Neural cell (in vitro differentiated cells): Measurements from ENCODE around the gene DNAJC19. TPM values are rescaled to one million over a fixed set of nuclear protein-coding genes. Genes with fewer than 3 reads are reported as not detected.

Experiments
- H2AFZ ChIP-seq: fragments of 200-600, 300-800 bp; sonication (generic), shearing (Covaris generic); 2 replicates; pipeline ENCODE4 v1.6.0; 2014; ENCODE audit warnings: low read depth, mild to moderate bottlenecking, antibody characterized with exemption, low read length, moderate library complexity
- H3F3A ChIP-seq: fragments of 200-600 bp; shearing (Covaris generic); 2 replicates; pipeline ENCODE4 v1.6.1; 2016; ENCODE audit warnings: mild to moderate bottlenecking, moderate library complexity, mixed read lengths, antibody characterized with exemption, low read length; ENCODE audit not compliant: insufficient read depth, poor library complexity, severe bottlenecking
- H3K27ac ChIP-seq: fragments of 200-600, 300-800 bp; sonication (generic), shearing (Covaris generic); 2 replicates; pipeline ENCODE4 v1.5.1; 2014; ENCODE audit warnings: mild to moderate bottlenecking, low read length, moderate library complexity
- H3K27me3 ChIP-seq: fragments of 300-800, 200-600 bp; sonication (generic), shearing (Covaris generic); 2 replicates; pipeline ENCODE4 v1.6.0; 2014; ENCODE audit warnings: mild to moderate bottlenecking, low read depth, low read length, moderate library complexity; ENCODE audit not compliant: insufficient read depth
- H3K36me3 ChIP-seq: fragments of 300-800, 200-600 bp; sonication (generic), shearing (Covaris generic); 2 replicates; pipeline ENCODE4 v1.5.1; 2014; ENCODE audit warnings: mild to moderate bottlenecking, antibody characterized with exemption, low read length, moderate library complexity; ENCODE audit not compliant: insufficient read depth
- H3K4me2 ChIP-seq: fragments of 300-800, 200-600 bp; sonication (generic), shearing (Covaris generic); 2 replicates; pipeline ENCODE4 v1.6.0; 2014; ENCODE audit warnings: mild to moderate bottlenecking, low read length
- H3K4me3 ChIP-seq: fragments of 300-800, 200-600 bp; sonication (generic), shearing (Covaris generic); 2 replicates; pipeline ENCODE4 v1.5.1; 2014; ENCODE audit warnings: mild to moderate bottlenecking, low read length, moderate library complexity
- H3K79me2 ChIP-seq: fragments of 200-600 bp; shearing (Covaris generic); replicated peaks from 2 replicates; pipeline ENCODE4 v1.6.0; 2014; ENCODE audit warnings: mild to moderate bottlenecking, low read length, moderate library complexity; ENCODE audit not compliant: insufficient read depth
- H3K9ac ChIP-seq: fragments of 300-800, 200-600 bp; sonication (generic), shearing (Covaris generic); 2 replicates; pipeline ENCODE4 v1.6.1; 2016; ENCODE audit warnings: mild to moderate bottlenecking, low read length, mixed read lengths
- H3K9me2 ChIP-seq: fragments of 200-600 bp; shearing (Covaris generic); 2 replicates; pipeline ENCODE4 v1.6.1; 2016; ENCODE audit warnings: mild to moderate bottlenecking, low read length, mixed read lengths; ENCODE audit not compliant: insufficient read depth
- H3K9me3 ChIP-seq: fragments of 200-600, 300-800 bp; sonication (generic), shearing (Covaris generic); 2 replicates; pipeline ENCODE4 v1.6.1; 2016; ENCODE audit warnings: mild to moderate bottlenecking, mixed run types, low read length, moderate library complexity, mixed read lengths
- H4K20me1 ChIP-seq: fragments of 200-600 bp; shearing (Covaris generic); 2 replicates; pipeline ENCODE4 v1.6.1; 2016; ENCODE audit warnings: mild to moderate bottlenecking, mixed run types; ENCODE audit not compliant: insufficient read depth
- EP300 ChIP-seq: fragments of 450-650 bp; conservative IDR thresholded peaks from 2 replicates; pipeline ENCODE4 v1.6.1; 2014; ENCODE audit warnings: antibody characterized with exemption, mild to moderate bottlenecking, moderate library complexity; ENCODE audit not compliant: poor library complexity, severe bottlenecking
- EZH2 ChIP-seq: fragments of 200-600, 300-800 bp; shearing (Covaris generic), sonication (generic); IDR thresholded peaks from 2 replicates; pipeline ENCODE4 v1.6.1; 2014; ENCODE audit warnings: antibody characterized with exemption, low read length, borderline replicate concordance, mild to moderate bottlenecking; ENCODE audit not compliant: insufficient read depth, poor library complexity, severe bottlenecking
- MXI1 ChIP-seq: fragments of 450-650 bp; conservative IDR thresholded peaks from 2 replicates; pipeline ENCODE4 v1.6.1; 2014; ENCODE audit warnings: antibody characterized with exemption, mild to moderate bottlenecking; ENCODE audit not compliant: poor library complexity, severe bottlenecking
- POLR2AphosphoS5 ChIP-seq: IDR thresholded peaks from 2 replicates; pipeline ENCODE4 v1.6.1; 2012
- RAD21 ChIP-seq: fragments of 450-650 bp; conservative IDR thresholded peaks from 2 replicates; pipeline ENCODE4 v1.6.1; 2014; ENCODE audit warnings: antibody characterized with exemption, mild to moderate bottlenecking, moderate library complexity
- SMC3 ChIP-seq: fragments of 450-650 bp; conservative IDR thresholded peaks from 2 replicates; pipeline ENCODE4 v1.6.1; 2014; ENCODE audit warnings: antibody characterized with exemption, mild to moderate bottlenecking, moderate library complexity; ENCODE audit not compliant: poor library complexity
- TAF1 ChIP-seq: IDR thresholded peaks from 2 replicates; pipeline ENCODE4 v1.6.1; 2012; ENCODE audit warnings: low read depth
- polyA minus RNA-seq: library from RNA; depleted of rRNA, polyadenylated mRNA; stranded (reverse); fragments of >200 nt; gene quantifications from 2 replicates; pipeline ENCODE4 v1.2.3, GENCODE V29; 2014
- polyA plus RNA-seq: library from polyadenylated mRNA; depleted of rRNA; stranded (reverse); fragments of >200 nt; gene quantifications from 2 replicates; pipeline ENCODE4 v1.2.3, GENCODE V29; 2014
- TF ChIP-seq, protein P1 (sequence below): fragments of 450-650 bp; IDR thresholded peaks from 2 replicates; pipeline ENCODE4 v1.5.1; 2014; ENCODE audit warnings: antibody characterized with exemption, mild to moderate bottlenecking, moderate library complexity; ENCODE audit not compliant: poor library complexity, severe bottlenecking
- TF ChIP-seq, protein P2 (sequence below): IDR thresholded peaks from 2 replicates; pipeline ENCODE4 v1.6.1; 2012; ENCODE audit warnings: borderline replicate concordance

Gene DNAJC19
- polyA plus RNA-seq (76.0 and 80.3 TPM in 2 replicates), polyA minus RNA-seq (31.7 and 36.6 TPM in 2 replicates)

DNA sequence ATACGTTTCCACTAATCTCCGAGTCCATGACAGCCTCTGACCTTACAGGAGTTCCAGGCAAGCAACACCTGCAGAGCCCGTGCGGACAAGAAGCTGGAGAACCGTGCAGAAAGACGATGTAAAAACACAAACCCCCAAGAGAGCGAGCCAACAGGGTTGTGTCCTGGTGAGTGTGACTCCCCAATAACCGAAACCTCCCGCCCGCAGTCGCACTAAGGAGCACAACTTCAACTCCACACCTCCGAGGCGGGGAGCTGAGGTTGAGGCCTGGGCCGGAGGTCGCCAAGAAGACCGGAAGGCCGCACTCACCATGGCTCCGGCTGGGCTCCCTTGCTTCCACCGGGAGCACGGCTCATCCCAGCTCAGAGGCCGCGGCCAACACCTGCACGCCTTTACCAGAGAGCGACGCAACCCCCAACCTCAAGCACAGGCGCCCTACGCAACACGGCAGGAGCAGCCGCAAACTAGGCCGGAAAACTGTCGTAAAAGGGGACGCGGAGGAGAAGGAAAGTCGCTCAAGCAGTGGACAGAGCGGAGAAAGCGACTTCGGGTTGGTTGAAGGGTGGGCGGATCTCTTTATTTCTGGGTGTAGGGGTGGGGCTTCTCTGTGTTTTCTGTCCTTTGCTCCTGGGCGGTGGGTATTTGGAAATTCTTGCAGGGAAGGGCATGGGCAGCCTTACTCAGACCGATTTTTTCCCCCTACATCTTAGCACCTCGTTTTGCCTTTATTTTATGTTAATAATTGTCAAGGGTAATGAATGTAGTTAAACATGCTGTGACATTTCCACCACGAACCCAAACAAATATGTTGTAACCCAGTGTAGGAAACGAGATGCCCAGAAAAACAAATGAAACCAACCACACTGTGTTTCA, at the start of gene DNAJC19:
Gene DNAJC19, minus strand, starts transcription at position 446 of the 873 bp plus-strand sequence. Its CDS starts 134 bp downstream, at position 312.
- H3F3A ChIP-seq: no peaks in the 10 kb centered on the region
- H3K9ac ChIP-seq: peak within 1 kb of the TSS; percentile 76
- peaks cover 8% of the 10 kb centered on the region for H3K79me2 ChIP-seq
- no peaks in the 10 kb centered on the region for H3K27me3 ChIP-seq
- no peaks in the 10 kb centered on the region for H3K9me2 ChIP-seq
- peak within 1 kb of the TSS; percentile 66 for H3K27ac ChIP-seq
- peak within 1 kb of the TSS; percentile 91 for H3K4me3 ChIP-seq
- H2AFZ ChIP-seq: peak within 1 kb of the TSS; percentile 87
- TF ChIP-seq, protein P1, sequence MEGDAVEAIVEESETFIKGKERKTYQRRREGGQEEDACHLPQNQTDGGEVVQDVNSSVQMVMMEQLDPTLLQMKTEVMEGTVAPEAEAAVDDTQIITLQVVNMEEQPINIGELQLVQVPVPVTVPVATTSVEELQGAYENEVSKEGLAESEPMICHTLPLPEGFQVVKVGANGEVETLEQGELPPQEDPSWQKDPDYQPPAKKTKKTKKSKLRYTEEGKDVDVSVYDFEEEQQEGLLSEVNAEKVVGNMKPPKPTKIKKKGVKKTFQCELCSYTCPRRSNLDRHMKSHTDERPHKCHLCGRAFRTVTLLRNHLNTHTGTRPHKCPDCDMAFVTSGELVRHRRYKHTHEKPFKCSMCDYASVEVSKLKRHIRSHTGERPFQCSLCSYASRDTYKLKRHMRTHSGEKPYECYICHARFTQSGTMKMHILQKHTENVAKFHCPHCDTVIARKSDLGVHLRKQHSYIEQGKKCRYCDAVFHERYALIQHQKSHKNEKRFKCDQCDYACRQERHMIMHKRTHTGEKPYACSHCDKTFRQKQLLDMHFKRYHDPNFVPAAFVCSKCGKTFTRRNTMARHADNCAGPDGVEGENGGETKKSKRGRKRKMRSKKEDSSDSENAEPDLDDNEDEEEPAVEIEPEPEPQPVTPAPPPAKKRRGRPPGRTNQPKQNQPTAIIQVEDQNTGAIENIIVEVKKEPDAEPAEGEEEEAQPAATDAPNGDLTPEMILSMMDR: peak; percentile 36
- TF ChIP-seq POLR2AphosphoS5 (peak; percentile 84), SMC3 (peak; percentile 66), MXI1 (peak; percentile 91), RAD21 (peak; percentile 64), TAF1 (peak; percentile 86), EZH2 (no peak), EP300 (peak; percentile 21)
- TF ChIP-seq, protein P2, sequence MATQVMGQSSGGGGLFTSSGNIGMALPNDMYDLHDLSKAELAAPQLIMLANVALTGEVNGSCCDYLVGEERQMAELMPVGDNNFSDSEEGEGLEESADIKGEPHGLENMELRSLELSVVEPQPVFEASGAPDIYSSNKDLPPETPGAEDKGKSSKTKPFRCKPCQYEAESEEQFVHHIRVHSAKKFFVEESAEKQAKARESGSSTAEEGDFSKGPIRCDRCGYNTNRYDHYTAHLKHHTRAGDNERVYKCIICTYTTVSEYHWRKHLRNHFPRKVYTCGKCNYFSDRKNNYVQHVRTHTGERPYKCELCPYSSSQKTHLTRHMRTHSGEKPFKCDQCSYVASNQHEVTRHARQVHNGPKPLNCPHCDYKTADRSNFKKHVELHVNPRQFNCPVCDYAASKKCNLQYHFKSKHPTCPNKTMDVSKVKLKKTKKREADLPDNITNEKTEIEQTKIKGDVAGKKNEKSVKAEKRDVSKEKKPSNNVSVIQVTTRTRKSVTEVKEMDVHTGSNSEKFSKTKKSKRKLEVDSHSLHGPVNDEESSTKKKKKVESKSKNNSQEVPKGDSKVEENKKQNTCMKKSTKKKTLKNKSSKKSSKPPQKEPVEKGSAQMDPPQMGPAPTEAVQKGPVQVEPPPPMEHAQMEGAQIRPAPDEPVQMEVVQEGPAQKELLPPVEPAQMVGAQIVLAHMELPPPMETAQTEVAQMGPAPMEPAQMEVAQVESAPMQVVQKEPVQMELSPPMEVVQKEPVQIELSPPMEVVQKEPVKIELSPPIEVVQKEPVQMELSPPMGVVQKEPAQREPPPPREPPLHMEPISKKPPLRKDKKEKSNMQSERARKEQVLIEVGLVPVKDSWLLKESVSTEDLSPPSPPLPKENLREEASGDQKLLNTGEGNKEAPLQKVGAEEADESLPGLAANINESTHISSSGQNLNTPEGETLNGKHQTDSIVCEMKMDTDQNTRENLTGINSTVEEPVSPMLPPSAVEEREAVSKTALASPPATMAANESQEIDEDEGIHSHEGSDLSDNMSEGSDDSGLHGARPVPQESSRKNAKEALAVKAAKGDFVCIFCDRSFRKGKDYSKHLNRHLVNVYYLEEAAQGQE: peak; percentile 79
- peaks cover 6% of the 10 kb centered on the region for H3K36me3 ChIP-seq
- H4K20me1 ChIP-seq: no peaks in the 10 kb centered on the region
- no peaks in the 10 kb centered on the region for H3K9me3 ChIP-seq
- H3K4me2 ChIP-seq: peak within 1 kb of the TSS; percentile 93

DNA sequence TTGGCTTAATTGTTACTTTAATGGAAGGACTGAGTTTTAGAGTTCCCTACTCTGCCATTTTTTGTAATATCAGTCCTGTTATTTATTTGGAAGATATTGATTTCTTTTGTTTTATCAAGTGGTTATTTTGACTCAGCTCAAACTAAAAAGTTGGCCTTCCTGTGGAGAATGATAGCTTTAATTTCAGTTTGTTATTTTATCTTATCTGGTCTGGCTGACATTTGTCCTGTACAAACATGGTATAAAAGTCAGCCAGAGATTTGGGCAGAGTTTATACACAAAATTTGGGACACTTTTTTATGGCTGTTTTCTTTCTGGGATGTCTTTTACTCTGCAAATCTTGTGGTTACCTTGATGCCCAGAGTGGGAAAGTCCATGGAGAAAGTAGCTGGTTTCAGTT, 41.4 kb upstream of the DNAJC19 start:
- no peak overlapping the region for H3K27ac ChIP-seq
- H3K4me2 ChIP-seq: no peak overlapping the region
- no peak for TF ChIP-seq POLR2AphosphoS5
- no peak for TF ChIP-seq TAF1
- TF ChIP-seq, protein P2: no peak
- TF ChIP-seq MXI1: no peak
- TF ChIP-seq SMC3: no peak
- TF ChIP-seq EP300: no peak
- TF ChIP-seq RAD21: no peak
- no peak for TF ChIP-seq EZH2
- TF ChIP-seq, protein P1: no peak
- H2AFZ ChIP-seq: no peak overlapping the region
- no peaks in the 10 kb centered on the region for H3K79me2 ChIP-seq
- no peak overlapping the region for H3K4me3 ChIP-seq
- no peaks in the 10 kb centered on the region for H3K9me3 ChIP-seq
- H4K20me1 ChIP-seq: no peaks in the 10 kb centered on the region
- no peaks in the 10 kb centered on the region for H3K36me3 ChIP-seq
- no peaks in the 10 kb centered on the region for H3K27me3 ChIP-seq
- H3K9ac ChIP-seq: no peak overlapping the region
- H3K9me2 ChIP-seq: no peaks in the 10 kb centered on the region
- no peaks in the 10 kb centered on the region for H3F3A ChIP-seq
